ENCODE data around the gene OR1D5.
A peak's percentile ranks its signal among the peaks of the same experiment; 100 is the strongest.
"Not testable (repeated sequence)": the region's sequence is repeated elsewhere in the genome, so short reads cannot be mapped to it uniquely, and the experiment has no call there.

OR1D5 gene

DNA sequence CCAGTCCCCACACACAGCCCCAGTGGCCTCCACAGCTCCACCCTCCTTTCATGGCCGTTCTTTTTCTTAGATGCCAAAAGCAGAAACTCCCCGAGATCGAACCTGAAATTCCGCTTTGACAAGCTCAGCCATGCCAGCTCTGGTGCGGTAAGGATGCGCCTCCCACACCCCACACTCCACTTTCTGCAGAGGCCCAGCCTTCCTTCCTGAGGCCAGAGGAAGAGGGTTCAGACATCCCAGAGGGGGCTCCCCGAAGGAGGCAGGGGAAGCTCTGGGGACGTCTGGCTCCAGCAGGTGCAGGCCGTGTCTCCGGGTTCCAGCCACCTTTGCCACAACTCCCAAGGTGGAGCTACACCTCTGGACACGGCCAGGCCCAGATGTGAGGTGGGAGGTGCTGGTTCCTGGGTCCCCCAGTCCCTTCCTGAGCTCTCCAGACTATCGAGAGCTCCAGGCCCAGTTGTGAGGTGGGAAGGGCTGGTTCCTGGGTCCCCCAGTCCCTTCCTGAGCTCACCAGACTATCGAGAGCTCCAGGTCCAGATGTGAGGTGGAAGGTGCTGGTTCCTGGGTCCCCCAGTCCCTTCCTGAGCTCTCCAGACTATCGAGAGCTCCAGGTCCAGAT is 32.4 kb downstream of the OR1D5 start:
- DNase-seq = not testable (repeated sequence)

DNA sequence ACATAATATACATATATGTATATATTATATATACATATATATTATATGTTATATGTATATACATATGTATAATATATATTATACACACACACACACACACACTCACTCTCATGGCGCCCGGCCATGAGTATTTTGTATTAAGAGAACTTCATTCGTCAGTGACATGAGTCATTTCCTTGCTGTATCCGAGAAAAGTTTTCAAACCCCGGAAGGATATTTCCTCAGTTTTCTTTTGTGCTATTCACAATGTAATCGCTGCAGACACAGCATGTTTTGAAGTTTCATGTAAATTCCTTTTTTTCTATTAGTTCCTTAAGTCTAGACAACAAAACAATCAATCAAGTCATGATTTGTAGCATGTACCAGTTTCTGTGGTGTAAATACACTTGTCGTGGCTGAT is 33.3 kb downstream of the OR1D5 start:
- DNase-seq = peak; percentile 58

DNA sequence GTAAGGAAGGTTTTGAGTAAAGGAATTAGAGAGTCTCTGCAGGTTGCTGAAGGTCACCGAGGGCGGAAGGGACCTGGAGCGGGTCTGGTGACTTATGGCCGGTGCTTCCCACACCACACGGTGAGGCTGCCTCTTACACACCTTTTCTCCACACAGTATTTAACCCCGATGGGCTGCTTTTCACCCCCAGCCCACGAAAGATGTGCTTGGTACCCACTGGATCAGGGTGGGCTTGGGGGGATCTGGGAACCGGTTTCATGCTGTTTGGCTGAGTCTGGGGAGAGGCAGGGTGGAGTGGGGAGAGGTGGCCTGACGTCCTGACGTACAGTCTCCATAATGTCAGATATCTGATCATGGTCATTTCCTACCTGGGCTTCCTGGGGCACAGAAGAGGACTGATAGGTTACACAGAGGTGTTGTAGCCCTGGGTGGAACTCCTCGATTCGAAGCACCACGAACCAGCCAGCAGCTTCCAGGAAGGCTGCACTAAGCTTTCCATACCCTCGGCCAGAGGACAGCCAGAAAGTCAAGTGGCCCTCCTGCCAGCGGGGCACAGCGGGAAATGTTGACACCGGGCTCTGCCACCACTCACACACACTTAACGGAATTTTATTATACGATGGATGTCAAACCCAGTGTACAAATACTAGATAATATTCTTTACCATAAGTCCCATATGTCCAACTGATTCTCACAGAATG is 34.0 kb downstream of the OR1D5 start:
- no peak for DNase-seq

DNA sequence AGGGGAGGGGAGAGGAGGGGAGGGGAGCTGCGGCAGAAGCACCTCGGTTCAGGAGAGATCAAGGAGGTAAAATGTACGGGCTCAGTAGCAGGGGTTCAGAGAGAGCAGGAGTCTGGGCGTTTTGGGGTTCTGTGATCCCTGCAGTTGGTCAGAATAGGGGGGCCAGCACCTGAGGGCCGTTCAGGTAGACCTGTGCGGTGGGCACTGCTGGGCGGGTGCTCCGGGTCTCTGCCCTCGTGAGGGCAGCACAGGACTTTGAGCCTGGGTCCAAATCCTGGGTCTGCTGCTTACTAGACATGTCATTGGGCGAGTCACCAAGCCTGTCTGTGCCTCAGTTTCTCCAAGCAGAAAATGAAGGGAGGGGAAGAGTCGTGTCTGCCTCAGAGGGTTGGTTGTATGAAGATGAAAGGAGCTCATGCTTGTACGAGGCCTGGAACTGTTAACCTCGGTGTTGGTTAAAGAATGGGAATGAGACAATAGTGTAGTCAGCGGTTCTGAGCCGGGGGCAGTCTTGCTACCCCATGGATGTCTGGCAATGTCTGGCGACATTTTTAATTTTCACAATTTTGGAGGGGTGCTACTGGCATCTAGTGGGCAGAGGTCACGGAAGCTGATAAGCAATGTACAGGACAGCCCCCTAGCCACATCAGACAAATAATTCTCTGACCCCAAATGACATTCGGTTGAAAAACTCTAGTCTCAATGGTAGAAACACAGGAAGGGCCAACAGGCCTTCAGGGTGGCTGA is 35.4 kb downstream of the OR1D5 start:
- no peak for DNase-seq

DNA sequence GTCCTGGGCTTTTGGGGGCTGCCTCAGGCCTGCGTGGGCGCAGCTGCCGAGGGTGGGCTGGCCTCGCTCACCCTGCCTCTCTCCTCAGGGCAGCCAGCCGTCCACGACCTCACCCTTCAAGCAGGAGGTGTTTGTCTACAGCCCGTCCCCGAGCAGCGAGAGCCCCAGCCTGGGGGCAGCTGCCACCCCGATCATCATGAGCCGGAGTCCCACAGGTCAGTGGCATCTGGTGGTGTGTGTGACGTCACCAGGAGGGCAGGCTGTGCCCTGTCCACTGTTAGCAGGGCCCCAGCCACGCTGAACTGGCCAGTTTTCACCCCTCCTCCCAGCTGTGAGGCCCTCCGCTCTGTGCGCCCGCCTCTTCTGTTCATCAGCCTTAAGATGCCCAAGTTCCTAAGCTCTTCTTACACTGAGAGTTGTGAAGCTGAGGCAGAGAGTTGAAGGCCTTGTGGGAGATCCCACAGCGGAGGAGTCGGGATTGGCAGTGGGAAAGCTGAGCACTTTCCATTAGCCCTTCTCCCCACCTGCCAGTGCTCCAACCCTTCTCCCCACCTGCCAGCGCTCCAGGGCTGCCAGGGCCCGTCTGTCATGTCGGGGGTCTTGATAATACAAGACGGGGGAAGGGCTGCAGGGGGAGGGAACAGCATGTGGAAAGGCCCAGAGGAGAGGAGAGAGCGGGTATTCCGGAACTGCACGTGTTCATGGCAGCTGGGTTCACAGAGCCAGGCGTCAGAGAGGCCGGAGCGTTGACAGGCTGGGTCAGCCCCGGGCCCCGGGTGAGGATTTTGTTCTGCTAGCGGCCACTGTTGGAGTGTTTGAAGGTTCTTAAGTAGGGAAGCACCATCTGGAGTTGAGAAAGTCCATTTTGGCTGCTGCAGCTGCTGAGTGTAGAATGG is 36.3 kb downstream of the OR1D5 start:
- no peak for DNase-seq

DNA sequence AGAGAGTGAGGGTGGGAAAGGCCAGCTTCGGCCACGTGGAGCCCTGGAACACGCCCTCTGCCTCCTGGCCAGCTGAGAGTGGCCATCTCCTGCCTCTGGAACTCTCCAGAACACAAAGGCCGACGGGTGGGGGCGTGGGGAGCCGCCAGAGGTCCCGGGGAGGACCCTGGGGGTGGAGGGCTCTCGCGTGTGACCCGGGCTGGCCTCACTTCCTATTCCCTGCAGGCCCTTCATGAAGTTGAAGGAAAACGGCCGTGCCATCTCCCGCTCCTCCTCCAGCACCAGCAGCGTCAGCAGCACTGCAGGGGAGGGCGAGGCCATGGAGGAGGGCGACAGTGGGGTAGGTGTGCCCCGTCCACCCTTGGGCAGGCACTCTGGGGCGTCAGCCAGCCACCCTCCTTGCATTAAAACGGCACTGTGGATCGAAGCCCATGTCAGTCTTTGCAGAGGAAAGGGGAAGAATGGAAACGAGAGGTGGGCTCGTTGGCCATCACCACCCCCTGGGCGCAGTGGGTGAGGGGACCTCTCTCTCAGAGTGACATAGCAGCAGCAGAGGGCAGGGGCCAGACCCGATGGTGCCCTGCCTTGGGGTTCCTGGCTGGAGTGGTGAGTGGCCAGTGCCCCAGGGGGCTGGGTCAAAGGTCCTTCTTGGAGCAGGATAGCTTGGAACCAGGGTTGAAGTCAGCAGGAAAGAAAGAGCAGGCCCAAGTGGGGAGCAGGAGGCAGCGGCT is 37.1 kb downstream of the OR1D5 start:
- DNase-seq = no peak

DNA sequence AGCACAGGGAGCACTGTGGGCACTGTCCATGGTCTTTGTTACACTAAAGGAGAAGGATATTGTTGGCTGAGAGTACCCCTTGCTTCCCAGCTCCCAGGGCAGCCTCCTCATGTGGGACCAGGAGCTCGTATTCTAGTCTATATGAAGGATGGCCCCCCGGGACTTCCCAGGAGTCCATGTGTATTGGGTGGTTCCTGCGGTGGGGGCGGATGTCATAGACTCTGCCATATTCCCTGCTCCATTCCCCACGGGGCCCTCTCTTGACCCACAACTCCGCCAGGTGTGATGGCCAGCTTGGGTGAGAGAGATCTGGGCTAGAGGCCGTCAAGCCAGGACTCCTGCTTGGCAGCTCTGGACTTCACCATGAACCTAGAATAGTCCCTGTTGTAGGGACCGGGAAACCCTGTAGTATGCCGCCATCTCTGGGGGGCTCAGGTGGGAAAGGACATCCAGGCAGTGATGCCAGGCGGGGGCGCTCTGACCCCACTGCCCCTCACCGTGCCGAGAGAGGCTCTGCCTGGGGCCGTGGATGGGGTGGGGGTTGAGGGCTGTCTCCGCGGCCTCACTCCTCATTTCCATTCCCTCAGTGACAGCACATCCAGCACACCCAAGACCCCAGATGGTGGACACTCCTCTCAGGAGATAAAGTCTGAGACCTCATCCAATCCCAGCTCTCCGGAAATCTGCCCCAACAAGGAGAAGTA is 37.8 kb downstream of the OR1D5 start:
- DNase-seq = no peak

DNA sequence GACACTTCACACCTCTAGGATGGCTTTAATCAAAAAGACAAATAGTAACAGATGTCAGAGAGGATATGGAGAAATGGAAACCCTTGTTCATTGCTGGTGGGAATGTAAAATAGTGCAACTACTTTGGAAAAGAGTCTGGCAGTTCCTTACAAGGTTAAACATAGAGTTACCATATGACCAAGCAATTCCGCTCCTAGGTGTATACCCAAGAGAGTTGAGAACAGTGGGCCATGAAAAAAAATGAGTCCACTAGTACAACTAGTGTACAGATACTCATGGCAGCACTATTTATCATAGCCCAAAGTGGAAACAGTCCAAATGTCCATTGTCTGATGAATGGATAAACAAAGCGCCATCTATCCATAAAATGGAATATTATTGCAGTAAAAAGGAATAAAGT is 39.1 kb downstream of the OR1D5 start:
- no peak for DNase-seq

DNA sequence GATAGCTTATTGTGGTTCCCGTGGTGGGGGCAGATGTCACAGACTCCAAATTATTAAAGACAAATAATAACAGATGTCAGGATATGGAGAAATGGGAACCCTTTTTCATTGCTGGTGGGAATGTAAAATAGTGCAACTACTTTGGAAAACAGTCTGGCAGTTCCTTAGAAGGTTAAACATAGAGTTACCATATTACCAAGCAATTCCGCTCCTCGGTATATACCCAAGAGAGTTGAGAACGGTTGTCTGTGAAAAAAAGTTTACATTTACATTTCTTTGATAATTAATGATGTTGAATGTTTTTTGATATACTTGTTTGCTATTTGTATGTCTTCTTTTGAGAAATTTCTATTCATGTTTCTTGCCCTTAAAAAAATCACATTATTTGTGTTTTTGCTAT is 41.2 kb downstream of the OR1D5 start:
- no peak for DNase-seq

DNA sequence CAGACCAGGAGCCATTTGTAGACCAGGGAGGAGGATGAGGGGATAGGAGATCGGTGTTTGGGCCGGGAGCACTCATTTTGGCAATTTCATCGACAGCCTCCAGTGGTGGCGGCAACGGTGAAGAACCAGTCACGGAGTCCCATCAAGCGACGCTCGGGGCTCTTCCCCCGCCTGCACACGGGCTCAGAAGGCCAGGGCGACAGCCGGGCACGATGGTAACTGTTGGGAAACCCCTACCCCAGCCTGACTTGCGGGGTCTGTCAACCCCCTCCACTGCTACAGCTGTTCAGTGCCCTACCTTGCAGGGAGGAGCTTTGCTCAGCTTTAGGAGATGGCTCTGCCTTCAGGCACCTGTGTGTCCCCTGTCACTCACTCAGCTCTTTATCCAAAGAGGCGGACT is 43.0 kb downstream of the OR1D5 start:
- DNase-seq = no peak

DNA sequence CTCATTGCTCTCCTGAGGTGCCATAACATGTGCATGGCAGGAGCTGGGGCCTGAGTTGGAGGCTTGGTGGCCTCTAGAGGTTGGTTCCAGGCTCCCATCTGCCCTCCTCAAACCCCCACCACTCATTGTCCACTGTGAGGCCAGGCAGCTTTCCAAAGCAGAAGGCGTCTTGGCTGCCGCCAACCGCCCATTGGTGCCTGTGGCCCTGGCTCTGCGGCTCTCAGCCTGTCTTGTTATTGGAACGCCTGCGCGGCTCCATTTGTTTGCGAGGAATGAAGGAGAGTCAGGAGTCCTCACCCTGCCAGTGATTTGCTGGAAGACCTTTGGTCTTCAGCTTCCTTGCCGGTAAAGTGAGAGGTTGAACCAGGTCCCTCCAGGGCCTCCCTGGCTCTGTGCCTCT is 43.6 kb downstream of the OR1D5 start:
- DNase-seq = no peak

DNA sequence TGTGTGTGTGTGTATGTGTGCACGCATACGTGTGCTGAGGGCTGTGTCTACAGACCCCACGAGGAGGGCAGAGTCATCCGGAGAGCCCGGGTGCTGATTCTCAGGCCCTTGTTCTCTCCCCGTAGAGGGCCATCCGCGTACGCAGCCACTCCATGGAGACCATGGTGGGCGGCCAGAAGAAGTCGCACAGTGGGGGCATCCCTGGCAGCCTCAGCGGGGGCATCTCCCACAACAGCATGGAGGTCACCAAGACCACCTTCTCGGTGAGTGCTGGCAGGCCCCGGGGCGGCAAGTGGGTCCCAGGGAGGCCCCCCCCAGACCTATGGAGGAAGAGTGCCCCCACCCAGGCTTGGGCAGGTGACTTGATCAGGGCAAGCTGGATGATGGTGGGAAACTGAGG is 45.5 kb downstream of the OR1D5 start:
- no peak for DNase-seq

DNA sequence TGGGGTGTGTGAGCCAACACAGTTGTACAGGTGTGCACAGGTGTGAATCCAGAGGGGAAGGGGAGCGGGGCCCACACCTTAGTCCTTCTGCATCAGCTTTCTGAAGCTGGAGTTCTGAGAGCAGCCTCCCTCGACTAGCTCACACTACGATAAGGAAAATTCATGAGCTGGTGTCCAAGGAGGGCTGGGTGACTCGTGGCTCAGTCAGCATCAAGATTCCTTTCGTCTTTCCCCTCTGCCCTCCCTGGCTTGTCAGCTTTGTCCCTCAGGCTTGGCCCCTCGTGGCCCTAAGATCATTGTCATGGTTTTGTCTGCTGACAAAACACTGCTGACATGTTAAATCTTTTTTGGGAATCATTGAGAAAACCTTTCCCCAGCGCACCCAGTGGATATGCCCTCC is 47.5 kb downstream of the OR1D5 start:
- DNase-seq = no peak

DNA sequence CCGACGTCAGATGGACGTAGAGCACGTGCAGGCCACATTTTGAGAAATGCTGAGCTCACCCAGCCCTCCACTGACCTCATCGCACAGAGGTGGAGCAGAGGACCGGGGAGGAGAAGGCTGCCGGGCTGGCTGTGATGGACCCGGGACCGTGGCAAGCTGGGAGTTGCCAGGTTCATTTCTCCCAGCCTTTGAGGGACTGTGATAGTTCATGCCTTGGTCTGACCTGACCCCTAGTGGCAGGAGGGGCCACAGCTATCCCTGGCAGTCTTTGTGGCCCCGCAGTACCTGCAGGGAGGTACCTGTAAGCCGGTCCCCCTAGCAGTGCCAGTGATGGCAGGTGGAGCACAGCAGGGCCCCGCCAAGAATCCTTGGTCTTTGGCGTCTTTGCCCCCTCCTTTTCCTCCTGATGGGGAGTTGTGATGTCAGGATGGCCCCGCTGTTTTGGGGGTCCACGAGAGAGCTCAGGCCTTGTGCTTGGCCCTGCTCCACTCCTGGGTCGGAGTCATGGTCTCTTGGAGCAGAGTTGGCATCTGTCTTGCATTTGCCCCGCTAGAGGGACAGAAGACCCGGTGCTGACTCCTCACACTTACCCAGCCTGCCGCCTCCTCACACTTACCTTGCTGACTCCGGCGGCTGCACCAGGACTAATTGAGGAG is 50.4 kb downstream of the OR1D5 start:
- peak; percentile 24 for DNase-seq
